Gastrocnemius medialis (tissue), 4 donors: ENCODE data around the gene SREBF1. TPM values are rescaled to one million over a fixed set of nuclear protein-coding genes. Genes with fewer than 3 reads are reported as not detected.

Experiments used
- ATAC-seq, 2 donors: fragments of 150-250 bp; one replicate each; pipeline ENCODE4 v1.9.1; 2016
- DNase-seq, 2 donors: peaks; one replicate each; pipeline ENCODE4 v3.0.0-alpha.2; 2019
- H3K27ac ChIP-seq, 4 donors: fragments of 200-600 bp; sonication (generic); 1 replicate in 1 of 4; 2 replicates in 3 of 4; pipeline ENCODE4 v1.5.1; 2016 to 2018; ENCODE audit warnings: mild to moderate bottlenecking in 2 of 4, moderate library complexity in 1 of 4
- H3K27me3 ChIP-seq, 3 donors: fragments of 200-600 bp; sonication (generic) in 2 of 3; 1 replicate in 1 of 3; 2 replicates in 2 of 3; pipeline versions ENCODE4 v1.5.1 to v1.6.0; 2016 to 2019; ENCODE audit warnings: mild to moderate bottlenecking in 1 of 3, moderate library complexity in 1 of 3
- H3K36me3 ChIP-seq, 2 donors: fragments of 200-600 bp; sonication (generic) in 1 of 2; one replicate each; pipeline ENCODE4 v1.5.1; 2017 to 2018
- H3K4me1 ChIP-seq, 2 donors: fragments of 200-600 bp; sonication (generic) in 1 of 2; one replicate each; pipeline ENCODE4 v1.5.1; 2016 to 2017; ENCODE audit warnings: mild to moderate bottlenecking in 2 of 2
- H3K4me3 ChIP-seq, 4 donors: fragments of 200-600 bp; sonication (generic) in 3 of 4; 1 replicate in 1 of 4; 2 replicates in 3 of 4; pipeline ENCODE4 v1.5.1; 2016 to 2019; ENCODE audit warnings: mild to moderate bottlenecking in 2 of 4
- H3K9me3 ChIP-seq, 3 donors: fragments of 200-600 bp; sonication (generic) in 2 of 3; 1 replicate in 1 of 3; 2 replicates in 2 of 3; pipeline ENCODE4 v1.5.1; 2016 to 2019
- POLR2A ChIP-seq, 2 donors: fragments of 450-650 bp; IDR thresholded peaks; one replicate each; pipeline ENCODE4 v1.6.1; 2017; ENCODE audit warnings: antibody characterized with exemption in 2 of 2, mild to moderate bottlenecking in 2 of 2, moderate library complexity in 2 of 2
- in situ Hi-C, 4 donors: fragments of 200-750 bp; cut with MboI; loops; one replicate each; pipeline versions ENCODE4 v1.15.0 to v1.8.0; 2017; ENCODE audit warnings: low sequenced_read_pairs in 4 of 4
- intact Hi-C: fragments of 100-400 bp; cut with DNase I; formaldehyde crosslinking; loops from one replicate; pipeline ENCODE4 v1.15.1; 2023; ENCODE audit warnings: low total_unique reads
- total RNA-seq, 4 donors: library from RNA; depleted of rRNA; stranded (reverse); fragments of >200 nt; gene quantifications; one replicate each; pipeline versions ENCODE4 v1.1.0 to v1.2.3, GENCODE V29; 2016
- TF ChIP-seq, protein P1 (sequence below), 5 experiments: fragments of 450-650 bp in 3 of 5; fragments of 200-600 bp in 2 of 5; sonication (generic) in 2 of 5; IDR thresholded peaks in 4 of 5; conservative IDR thresholded peaks in 1 of 5; 1 replicate in 4 of 5; 2 replicates in 1 of 5; pipeline ENCODE4 v1.5.1; 2016 to 2019; ENCODE audit warnings: antibody characterized with exemption in 5 of 5, mild to moderate bottlenecking in 3 of 5, moderate library complexity in 3 of 5

SREBF1 gene
- total RNA-seq, 4 donors from 2014 or later, result 11.1 to 64.5 (median 32.3) TPM

DNA sequence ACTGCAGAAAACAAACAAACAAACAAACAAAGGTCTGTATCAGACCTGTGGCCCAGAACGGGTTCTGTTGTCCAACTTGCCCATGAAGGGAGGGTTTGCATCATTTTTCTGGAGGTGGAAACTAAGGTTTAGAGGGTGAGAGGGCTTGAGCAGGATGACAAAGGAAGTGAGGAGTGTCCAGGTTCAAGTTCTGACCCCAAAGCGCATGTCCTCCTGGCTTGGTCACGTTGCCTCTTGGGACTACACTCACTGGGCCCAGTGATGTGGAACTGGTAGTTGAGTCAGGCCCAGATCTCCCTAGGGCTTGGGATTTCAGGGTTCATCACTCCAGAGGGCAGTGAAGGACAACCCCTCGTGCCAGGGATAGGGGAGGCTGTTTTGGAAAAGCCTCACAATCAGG lies 1.8 kb downstream of the SREBF1 start:
- peak overlapping the region; percentile 97 to 100 (median 99) for H3K27ac ChIP-seq
- peaks cover 66 to 71% of the 10 kb centered on the region in 2 donors for H3K4me1 ChIP-seq
- TF ChIP-seq POLR2A (IDR thresholded peaks at IDR 0.05), result no peak
- TF ChIP-seq, protein P1, sequence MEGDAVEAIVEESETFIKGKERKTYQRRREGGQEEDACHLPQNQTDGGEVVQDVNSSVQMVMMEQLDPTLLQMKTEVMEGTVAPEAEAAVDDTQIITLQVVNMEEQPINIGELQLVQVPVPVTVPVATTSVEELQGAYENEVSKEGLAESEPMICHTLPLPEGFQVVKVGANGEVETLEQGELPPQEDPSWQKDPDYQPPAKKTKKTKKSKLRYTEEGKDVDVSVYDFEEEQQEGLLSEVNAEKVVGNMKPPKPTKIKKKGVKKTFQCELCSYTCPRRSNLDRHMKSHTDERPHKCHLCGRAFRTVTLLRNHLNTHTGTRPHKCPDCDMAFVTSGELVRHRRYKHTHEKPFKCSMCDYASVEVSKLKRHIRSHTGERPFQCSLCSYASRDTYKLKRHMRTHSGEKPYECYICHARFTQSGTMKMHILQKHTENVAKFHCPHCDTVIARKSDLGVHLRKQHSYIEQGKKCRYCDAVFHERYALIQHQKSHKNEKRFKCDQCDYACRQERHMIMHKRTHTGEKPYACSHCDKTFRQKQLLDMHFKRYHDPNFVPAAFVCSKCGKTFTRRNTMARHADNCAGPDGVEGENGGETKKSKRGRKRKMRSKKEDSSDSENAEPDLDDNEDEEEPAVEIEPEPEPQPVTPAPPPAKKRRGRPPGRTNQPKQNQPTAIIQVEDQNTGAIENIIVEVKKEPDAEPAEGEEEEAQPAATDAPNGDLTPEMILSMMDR (IDR thresholded peaks at IDR 0.05 in 4 of 5, conservative IDR thresholded peaks at IDR 0.05 in 1 of 5), result no peak
- intact Hi-C loops, result no loop called here
- in situ Hi-C loops, result no loop called here
- H3K27me3 ChIP-seq, result no peaks in the 10 kb centered on the region
- DNase-seq, result no peak
- no peaks in the 10 kb centered on the region for H3K9me3 ChIP-seq
- no peak for ATAC-seq
- H3K36me3 ChIP-seq, result no peaks in the 10 kb centered on the region
- H3K4me3 ChIP-seq, result peak overlapping the region in 2 of 4 donors; percentile 44 to 79

DNA sequence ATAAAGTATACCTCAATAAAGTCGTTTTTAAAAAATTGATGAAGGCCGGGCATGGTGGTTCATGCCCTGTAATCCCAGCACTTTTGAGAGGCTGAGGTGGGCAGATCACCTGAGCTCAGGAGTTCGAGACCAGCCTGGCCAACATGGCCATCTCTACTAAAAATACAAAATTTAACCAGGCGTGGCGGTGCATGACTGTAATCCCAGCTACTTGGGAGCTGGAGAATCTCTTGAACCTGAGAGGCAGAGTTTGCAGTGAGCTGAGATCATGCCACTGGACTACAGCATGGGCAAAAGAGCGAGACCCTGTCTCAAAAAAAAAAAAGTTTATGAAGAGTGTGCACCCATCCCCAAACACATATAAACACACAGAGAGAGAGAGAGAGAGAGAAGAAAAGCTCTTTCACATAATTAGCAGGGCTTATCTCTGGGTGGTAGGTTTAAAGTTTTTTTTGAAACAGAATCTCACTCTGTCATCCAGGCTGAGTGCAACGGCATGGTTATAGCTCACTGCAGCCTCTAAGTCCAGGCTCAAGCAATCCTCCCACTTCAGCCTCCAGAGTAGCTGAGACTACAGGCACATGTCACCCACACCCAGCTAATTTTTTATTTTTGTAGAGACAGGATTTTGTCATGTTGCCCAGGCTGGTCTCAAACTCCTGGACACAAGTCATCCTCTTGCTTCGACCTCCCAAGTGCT lies 3.0 kb downstream of the SREBF1 start:
- H3K4me1 ChIP-seq, result peaks cover 61 to 69% of the 10 kb centered on the region in 2 donors
- H3K36me3 ChIP-seq, result no peaks in the 10 kb centered on the region
- no peak overlapping the region for H3K4me3 ChIP-seq
- peak overlapping the region; percentile 97 to 100 (median 99) for H3K27ac ChIP-seq
- DNase-seq (no peak), ATAC-seq (no peak)
- no peaks in the 10 kb centered on the region for H3K9me3 ChIP-seq
- intact Hi-C loops, result no loop called here
- in situ Hi-C loops, result no loop called here
- TF ChIP-seq, protein P1 (IDR thresholded peaks at IDR 0.05 in 4 of 5, conservative IDR thresholded peaks at IDR 0.05 in 1 of 5), result no peak
- TF ChIP-seq POLR2A (IDR thresholded peaks at IDR 0.05), result no peak
- no peaks in the 10 kb centered on the region for H3K27me3 ChIP-seq

DNA sequence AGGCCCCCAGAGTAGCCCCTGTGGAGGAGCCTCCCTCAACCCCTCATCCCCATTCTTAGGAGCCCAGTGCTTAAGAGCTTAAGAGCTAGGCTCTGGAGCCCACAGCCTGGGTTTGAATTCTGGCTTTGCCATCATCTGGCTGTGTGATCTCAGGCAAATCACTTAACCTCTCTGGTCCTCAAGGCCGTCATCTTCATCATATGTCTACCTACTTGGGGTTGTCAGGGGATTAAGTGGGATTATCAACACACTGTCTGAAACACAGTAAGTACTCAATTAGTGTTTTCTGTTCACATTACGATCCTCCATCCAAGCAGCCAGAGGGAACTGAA lies 4.8 kb downstream of the SREBF1 start:
- in situ Hi-C loops (no loop called here), intact Hi-C loops (no loop called here)
- peak overlapping the region in 3 of 4 donors; percentile 69 to 74 (median 70) for H3K27ac ChIP-seq
- H3K4me3 ChIP-seq, result no peak overlapping the region
- H3K9me3 ChIP-seq, result no peaks in the 10 kb centered on the region
- DNase-seq (no peak), ATAC-seq (no peak)
- no peak for TF ChIP-seq POLR2A (IDR thresholded peaks at IDR 0.05)
- TF ChIP-seq, protein P1 (IDR thresholded peaks at IDR 0.05 in 4 of 5, conservative IDR thresholded peaks at IDR 0.05 in 1 of 5), result no peak
- no peaks in the 10 kb centered on the region for H3K36me3 ChIP-seq
- no peaks in the 10 kb centered on the region for H3K27me3 ChIP-seq
- peaks cover 43 to 62% of the 10 kb centered on the region in 2 donors for H3K4me1 ChIP-seq

DNA sequence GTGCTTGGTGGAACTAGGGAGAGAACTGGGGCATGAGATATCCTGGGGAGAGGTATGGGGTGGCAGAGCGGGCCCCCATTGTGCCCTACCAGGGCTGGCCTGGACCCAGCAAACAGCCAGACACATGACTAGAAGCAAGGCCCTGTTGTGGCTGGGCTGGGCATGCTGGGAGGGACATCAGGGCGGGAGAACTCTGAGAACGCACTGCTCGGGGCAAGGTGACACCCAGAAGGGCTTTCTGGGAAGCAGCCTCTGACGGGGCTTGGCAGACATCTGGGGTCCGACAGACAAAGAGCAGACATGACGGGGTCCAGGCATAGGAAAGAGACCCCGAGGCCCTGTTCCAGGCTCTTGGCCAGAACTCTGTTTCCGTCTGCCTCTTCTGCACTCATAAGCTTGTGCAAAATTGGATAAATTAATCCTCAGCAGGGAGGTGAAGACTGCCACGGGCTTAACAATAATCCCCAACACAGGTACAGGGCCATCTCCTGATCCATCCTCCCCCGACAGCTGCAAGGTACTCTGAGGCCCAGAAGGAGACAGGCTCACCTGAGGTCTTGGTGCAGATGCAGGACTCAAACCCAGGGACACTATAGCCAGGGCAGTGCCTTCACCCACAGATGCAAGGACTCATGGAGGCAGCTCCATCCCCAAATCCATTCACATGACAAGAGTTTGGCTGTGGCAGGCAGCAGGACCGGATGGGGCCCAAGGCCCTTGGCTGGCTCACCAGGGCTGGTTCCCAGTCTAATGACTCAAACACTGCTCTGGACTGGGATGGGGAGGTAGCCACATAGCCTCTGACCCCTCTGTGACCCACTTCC lies 5.4 kb downstream of the SREBF1 start:
- TF ChIP-seq, protein P1 (IDR thresholded peaks at IDR 0.05 in 4 of 5, conservative IDR thresholded peaks at IDR 0.05 in 1 of 5), result no peak
- TF ChIP-seq POLR2A (IDR thresholded peaks at IDR 0.05), result no peak
- Histone ChIP-seq H3K36me3 (no peaks in the 10 kb centered on the region), H3K4me1 (peaks cover 47 to 65% of the 10 kb centered on the region in 2 donors), H3K4me3 (no peak overlapping the region), H3K27ac (peak overlapping the region; percentile 58 to 74 (median 70)), H3K27me3 (no peaks in the 10 kb centered on the region), H3K9me3 (no peaks in the 10 kb centered on the region)
- DNase-seq (no peak), ATAC-seq (no peak)
- intact Hi-C loops, result no loop called here
- in situ Hi-C loops, result no loop called here
